WTC11 (cell line): ENCODE results near the gene AMBRA1. TPM values are rescaled to one million over a fixed set of nuclear protein-coding genes. Genes with fewer than 3 reads are reported as not detected.

ENCODE experiments used
- ATAC-seq: fragments of 200-7000 bp; cut with Tn5 transposase; 2 replicates; pipeline ENCODE4 v1.10.0; 2021; ENCODE audit warnings: mild to moderate bottlenecking, moderate library complexity
- CTCF ChIA-PET: fragments of 300-600 bp; sonication (Branson Sonifier 250); formaldehyde crosslinking; loops from one replicate; lab custom pipeline; 2021; ENCODE audit warnings: antibody characterized with exemption; lab: Charles Lee
- POLR2A ChIA-PET: fragments of 350-600 bp; sonication (Branson Sonifier 250); formaldehyde crosslinking; loops from one replicate; lab custom pipeline; 2021; ENCODE audit warnings: antibody characterized with exemption; lab: Charles Lee
- DNase-seq: peaks from one replicate; pipeline ENCODE4 v3.0.0; 2021; ENCODE audit warnings: low spot score
- H3K27ac Mint-ChIP-seq: 2 replicates; pipeline ENCODE4 v1.8.0; 2021; ENCODE audit warnings: mixed read lengths
- H3K27me3 Mint-ChIP-seq: 2 replicates; pipeline ENCODE4 v1.8.0; 2021; ENCODE audit warnings: low read depth, mild to moderate bottlenecking, moderate library complexity, mixed read lengths
- H3K36me3 Mint-ChIP-seq: 2 replicates; pipeline ENCODE4 v1.8.0; 2021; ENCODE audit warnings: mixed read lengths
- H3K4me1 Mint-ChIP-seq: 2 replicates; pipeline ENCODE4 v1.8.0; 2022; ENCODE audit warnings: mixed read lengths
- H3K4me3 Mint-ChIP-seq: 2 replicates; pipeline ENCODE4 v1.8.0; 2021; ENCODE audit warnings: mild to moderate bottlenecking, moderate library complexity, mixed read lengths
- H3K9me3 Mint-ChIP-seq: 2 replicates; pipeline ENCODE4 v1.8.0; 2021; ENCODE audit warnings: mixed read lengths
- ELF4 ChIP-seq: sonication (generic); formaldehyde crosslinking; IDR thresholded peaks from 2 replicates; pipeline ENCODE4 v1.8.1; 2022; ENCODE audit warnings: low read depth, mild to moderate bottlenecking, moderate library complexity, missing genetic modification reagents
- FOXP1 ChIP-seq: sonication (generic); formaldehyde crosslinking; IDR thresholded peaks from 2 replicates; pipeline ENCODE4 v1.8.0; 2022; ENCODE audit warnings: missing genetic modification reagents, mild to moderate bottlenecking, moderate library complexity, borderline replicate concordance
- IRF2 ChIP-seq: sonication (generic); formaldehyde crosslinking; IDR thresholded peaks from 2 replicates; pipeline ENCODE4 v1.8.0; 2022; ENCODE audit warnings: low read depth, missing genetic modification reagents, borderline replicate concordance
- NR1H2 ChIP-seq: sonication (generic); formaldehyde crosslinking; IDR thresholded peaks from 2 replicates; pipeline ENCODE4 v1.9.0; 2021; ENCODE audit warnings: mild to moderate bottlenecking, moderate library complexity, missing genetic modification reagents
- SP1 ChIP-seq: sonication (generic); formaldehyde crosslinking; conservative IDR thresholded peaks from 2 replicates; pipeline ENCODE4 v1.8.1; 2022; ENCODE audit warnings: missing genetic modification reagents
- ZNF121 ChIP-seq: sonication (generic); formaldehyde crosslinking; IDR thresholded peaks from 2 replicates; pipeline ENCODE4 v1.8.0; 2023; ENCODE audit warnings: missing genetic modification reagents
- ZNF263 ChIP-seq: sonication (generic); formaldehyde crosslinking; IDR thresholded peaks from 2 replicates; pipeline ENCODE4 v1.8.1; 2022; ENCODE audit warnings: low read depth, mild to moderate bottlenecking, moderate library complexity, missing genetic modification reagents
- ZNF671 ChIP-seq: fragments of 250-450 bp; sonication (Bioruptor Pico); IDR thresholded peaks from 2 replicates; pipeline ENCODE4 v1.8.0; 2021; ENCODE audit warnings: mild to moderate bottlenecking
- total RNA-seq: library from RNA; stranded (reverse); gene quantifications from 3 replicates; pipeline ENCODE4 v1.2.3, GENCODE V29; 2021
- TF ChIP-seq, protein P1 (sequence below): sonication (generic); formaldehyde crosslinking; IDR thresholded peaks from 2 replicates; pipeline ENCODE4 v1.8.1; 2023; ENCODE audit warnings: mild to moderate bottlenecking, missing genetic modification reagents, moderate library complexity
- TF ChIP-seq, protein P2 (sequence below): sonication (generic); formaldehyde crosslinking; IDR thresholded peaks from 2 replicates; pipeline ENCODE4 v1.8.0; 2022; ENCODE audit warnings: mild to moderate bottlenecking, missing genetic modification reagents
- TF ChIP-seq, protein P3 (sequence below): sonication (generic); formaldehyde crosslinking; IDR thresholded peaks from 2 replicates; pipeline ENCODE4 v1.8.0; 2022; ENCODE audit warnings: mild to moderate bottlenecking, missing genetic modification reagents
- TF ChIP-seq, protein P4 (sequence below): sonication (generic); formaldehyde crosslinking; IDR thresholded peaks from 2 replicates; pipeline ENCODE4 v1.8.1; 2022; ENCODE audit warnings: missing genetic modification reagents, borderline replicate concordance
- TF ChIP-seq, protein P5 (sequence below): sonication (generic); formaldehyde crosslinking; IDR thresholded peaks from 2 replicates; pipeline ENCODE4 v1.8.1; 2022; ENCODE audit warnings: mild to moderate bottlenecking, moderate library complexity, missing genetic modification reagents
- TF ChIP-seq, protein P6 (sequence below): fragments of 250-450 bp; sonication (Bioruptor Pico); IDR thresholded peaks from 2 replicates; pipeline ENCODE4 v2.1.2; 2022; ENCODE audit warnings: mild to moderate bottlenecking, moderate library complexity
- TF ChIP-seq, protein P7 (sequence below): fragments of 250-450 bp; sonication (Bioruptor Pico); IDR thresholded peaks from 2 replicates; pipeline ENCODE4 v1.9.0; 2021; ENCODE audit warnings: mild to moderate bottlenecking, borderline replicate concordance
- TF ChIP-seq, protein P8 (sequence below): sonication (generic); formaldehyde crosslinking; IDR thresholded peaks from 2 replicates; pipeline ENCODE4 v1.8.1; 2023; ENCODE audit warnings: mild to moderate bottlenecking, missing genetic modification reagents

Gene AMBRA1
- total RNA-seq, 1 experiment from 2014 or later = 35.0 TPM

DNA sequence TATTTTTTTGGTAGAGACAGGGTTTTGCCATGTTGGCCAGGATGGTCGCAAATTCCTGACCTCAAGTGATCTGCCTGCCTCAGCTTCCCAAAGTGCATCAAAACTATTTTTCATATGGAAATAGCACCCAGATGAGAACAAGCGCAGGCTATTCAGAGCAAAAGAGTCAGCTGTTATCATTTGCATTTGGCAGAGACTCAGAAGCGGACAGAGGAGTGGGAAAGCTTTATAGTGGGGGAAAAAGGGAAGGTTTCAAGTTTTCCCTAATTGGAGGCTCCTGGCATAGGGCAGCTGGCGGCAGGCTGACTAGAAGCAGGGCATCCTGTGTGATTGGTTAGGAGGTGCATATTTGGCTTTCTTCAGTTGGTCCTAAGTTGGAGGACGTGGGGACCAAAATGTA lies 43.7 kb upstream of the AMBRA1 start (continued):
- TF ChIP-seq, protein P1, sequence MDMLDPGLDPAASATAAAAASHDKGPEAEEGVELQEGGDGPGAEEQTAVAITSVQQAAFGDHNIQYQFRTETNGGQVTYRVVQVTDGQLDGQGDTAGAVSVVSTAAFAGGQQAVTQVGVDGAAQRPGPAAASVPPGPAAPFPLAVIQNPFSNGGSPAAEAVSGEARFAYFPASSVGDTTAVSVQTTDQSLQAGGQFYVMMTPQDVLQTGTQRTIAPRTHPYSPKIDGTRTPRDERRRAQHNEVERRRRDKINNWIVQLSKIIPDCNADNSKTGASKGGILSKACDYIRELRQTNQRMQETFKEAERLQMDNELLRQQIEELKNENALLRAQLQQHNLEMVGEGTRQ = no peak
- TF ChIP-seq, protein P2, sequence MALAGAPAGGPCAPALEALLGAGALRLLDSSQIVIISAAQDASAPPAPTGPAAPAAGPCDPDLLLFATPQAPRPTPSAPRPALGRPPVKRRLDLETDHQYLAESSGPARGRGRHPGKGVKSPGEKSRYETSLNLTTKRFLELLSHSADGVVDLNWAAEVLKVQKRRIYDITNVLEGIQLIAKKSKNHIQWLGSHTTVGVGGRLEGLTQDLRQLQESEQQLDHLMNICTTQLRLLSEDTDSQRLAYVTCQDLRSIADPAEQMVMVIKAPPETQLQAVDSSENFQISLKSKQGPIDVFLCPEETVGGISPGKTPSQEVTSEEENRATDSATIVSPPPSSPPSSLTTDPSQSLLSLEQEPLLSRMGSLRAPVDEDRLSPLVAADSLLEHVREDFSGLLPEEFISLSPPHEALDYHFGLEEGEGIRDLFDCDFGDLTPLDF (CRISPR knock-in tag) = no peak
- TF ChIP-seq, protein P3, sequence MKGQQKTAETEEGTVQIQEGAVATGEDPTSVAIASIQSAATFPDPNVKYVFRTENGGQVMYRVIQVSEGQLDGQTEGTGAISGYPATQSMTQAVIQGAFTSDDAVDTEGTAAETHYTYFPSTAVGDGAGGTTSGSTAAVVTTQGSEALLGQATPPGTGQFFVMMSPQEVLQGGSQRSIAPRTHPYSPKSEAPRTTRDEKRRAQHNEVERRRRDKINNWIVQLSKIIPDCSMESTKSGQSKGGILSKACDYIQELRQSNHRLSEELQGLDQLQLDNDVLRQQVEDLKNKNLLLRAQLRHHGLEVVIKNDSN (CRISPR knock-in tag) = no peak
- TF ChIP-seq, protein P4, sequence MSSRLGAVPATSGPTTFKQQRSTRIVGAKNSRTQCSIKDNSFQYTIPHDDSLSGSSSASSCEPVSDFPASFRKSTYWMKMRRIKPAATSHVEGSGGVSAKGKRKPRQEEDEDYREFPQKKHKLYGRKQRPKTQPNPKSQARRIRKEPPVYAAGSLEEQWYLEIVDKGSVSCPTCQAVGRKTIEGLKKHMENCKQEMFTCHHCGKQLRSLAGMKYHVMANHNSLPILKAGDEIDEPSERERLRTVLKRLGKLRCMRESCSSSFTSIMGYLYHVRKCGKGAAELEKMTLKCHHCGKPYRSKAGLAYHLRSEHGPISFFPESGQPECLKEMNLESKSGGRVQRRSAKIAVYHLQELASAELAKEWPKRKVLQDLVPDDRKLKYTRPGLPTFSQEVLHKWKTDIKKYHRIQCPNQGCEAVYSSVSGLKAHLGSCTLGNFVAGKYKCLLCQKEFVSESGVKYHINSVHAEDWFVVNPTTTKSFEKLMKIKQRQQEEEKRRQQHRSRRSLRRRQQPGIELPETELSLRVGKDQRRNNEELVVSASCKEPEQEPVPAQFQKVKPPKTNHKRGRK = no peak
- no peak for TF ChIP-seq NR1H2 (CRISPR knock-in tag)

DNA sequence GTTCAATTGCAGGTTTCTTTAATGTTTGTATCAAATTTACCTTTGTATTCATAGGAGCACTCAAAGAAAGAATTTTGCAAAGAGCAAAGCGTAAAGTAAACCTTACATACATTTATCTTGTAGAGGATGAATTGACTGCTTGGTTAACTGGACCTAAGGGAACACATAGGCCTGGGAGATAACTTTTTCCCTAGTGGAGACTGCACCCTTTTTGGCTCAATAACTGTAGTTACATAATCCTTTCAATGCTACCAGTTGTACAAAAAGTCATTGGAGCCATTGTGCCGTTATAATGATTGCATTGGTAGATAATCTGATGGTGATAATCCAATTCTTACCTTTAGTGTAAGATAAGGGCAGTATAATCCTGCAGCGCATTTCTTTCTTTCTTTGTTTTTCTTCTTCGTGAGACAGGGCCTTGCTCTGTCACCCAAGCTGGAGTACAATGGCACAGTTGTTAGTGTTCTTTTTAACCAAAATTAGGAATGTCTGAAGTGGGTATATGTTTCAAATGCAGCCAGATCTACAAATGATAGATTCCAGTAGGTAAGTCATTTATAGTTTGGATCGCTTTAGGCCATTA lies 41.8 kb upstream of the AMBRA1 start:
- ChIA-PET POLR2A (interaction anchor here (0.6 kb wide), 1 partner anchor 246 kb away, joined by 4 read pairs; no protein-coding TSS in a partner anchor), CTCF (no interaction called here)
- Mint-ChIP-seq H3K36me3 (peaks cover 24% of the 10 kb centered on the region), H3K4me3 (no peak overlapping the region), H3K27me3 (no peaks in the 10 kb centered on the region), H3K4me1 (no peaks in the 10 kb centered on the region), H3K9me3 (no peaks in the 10 kb centered on the region), H3K27ac (no peak overlapping the region)
- ATAC-seq (no peak), DNase-seq (no peak)
- TF ChIP-seq, protein P5, sequence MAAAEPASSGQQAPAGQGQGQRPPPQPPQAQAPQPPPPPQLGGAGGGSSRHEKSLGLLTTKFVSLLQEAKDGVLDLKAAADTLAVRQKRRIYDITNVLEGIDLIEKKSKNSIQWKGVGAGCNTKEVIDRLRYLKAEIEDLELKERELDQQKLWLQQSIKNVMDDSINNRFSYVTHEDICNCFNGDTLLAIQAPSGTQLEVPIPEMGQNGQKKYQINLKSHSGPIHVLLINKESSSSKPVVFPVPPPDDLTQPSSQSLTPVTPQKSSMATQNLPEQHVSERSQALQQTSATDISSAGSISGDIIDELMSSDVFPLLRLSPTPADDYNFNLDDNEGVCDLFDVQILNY = no peak
- TF ChIP-seq ZNF121 (CRISPR knock-in tag) (no peak), IRF2 (CRISPR knock-in tag) (no peak), ELF4 (CRISPR knock-in tag) (no peak), ZNF263 (CRISPR knock-in tag) (no peak), FOXP1 (no peak), ZNF671 (CRISPR knock-in tag) (no peak), SP1 (CRISPR knock-in tag) (no peak)
- TF ChIP-seq, protein P3 (CRISPR knock-in tag) = no peak
- TF ChIP-seq, protein P6, sequence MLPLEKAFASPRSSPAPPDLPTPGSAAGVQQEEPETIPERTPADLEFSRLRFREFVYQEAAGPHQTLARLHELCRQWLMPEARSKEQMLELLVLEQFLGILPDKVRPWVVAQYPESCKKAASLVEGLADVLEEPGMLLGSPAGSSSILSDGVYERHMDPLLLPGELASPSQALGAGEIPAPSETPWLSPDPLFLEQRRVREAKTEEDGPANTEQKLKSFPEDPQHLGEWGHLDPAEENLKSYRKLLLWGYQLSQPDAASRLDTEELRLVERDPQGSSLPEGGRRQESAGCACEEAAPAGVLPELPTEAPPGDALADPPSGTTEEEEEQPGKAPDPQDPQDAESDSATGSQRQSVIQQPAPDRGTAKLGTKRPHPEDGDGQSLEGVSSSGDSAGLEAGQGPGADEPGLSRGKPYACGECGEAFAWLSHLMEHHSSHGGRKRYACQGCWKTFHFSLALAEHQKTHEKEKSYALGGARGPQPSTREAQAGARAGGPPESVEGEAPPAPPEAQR (CRISPR knock-in tag) = no peak
- TF ChIP-seq, protein P7, sequence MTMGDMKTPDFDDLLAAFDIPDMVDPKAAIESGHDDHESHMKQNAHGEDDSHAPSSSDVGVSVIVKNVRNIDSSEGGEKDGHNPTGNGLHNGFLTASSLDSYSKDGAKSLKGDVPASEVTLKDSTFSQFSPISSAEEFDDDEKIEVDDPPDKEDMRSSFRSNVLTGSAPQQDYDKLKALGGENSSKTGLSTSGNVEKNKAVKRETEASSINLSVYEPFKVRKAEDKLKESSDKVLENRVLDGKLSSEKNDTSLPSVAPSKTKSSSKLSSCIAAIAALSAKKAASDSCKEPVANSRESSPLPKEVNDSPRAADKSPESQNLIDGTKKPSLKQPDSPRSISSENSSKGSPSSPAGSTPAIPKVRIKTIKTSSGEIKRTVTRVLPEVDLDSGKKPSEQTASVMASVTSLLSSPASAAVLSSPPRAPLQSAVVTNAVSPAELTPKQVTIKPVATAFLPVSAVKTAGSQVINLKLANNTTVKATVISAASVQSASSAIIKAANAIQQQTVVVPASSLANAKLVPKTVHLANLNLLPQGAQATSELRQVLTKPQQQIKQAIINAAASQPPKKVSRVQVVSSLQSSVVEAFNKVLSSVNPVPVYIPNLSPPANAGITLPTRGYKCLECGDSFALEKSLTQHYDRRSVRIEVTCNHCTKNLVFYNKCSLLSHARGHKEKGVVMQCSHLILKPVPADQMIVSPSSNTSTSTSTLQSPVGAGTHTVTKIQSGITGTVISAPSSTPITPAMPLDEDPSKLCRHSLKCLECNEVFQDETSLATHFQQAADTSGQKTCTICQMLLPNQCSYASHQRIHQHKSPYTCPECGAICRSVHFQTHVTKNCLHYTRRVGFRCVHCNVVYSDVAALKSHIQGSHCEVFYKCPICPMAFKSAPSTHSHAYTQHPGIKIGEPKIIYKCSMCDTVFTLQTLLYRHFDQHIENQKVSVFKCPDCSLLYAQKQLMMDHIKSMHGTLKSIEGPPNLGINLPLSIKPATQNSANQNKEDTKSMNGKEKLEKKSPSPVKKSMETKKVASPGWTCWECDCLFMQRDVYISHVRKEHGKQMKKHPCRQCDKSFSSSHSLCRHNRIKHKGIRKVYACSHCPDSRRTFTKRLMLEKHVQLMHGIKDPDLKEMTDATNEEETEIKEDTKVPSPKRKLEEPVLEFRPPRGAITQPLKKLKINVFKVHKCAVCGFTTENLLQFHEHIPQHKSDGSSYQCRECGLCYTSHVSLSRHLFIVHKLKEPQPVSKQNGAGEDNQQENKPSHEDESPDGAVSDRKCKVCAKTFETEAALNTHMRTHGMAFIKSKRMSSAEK (CRISPR knock-in tag) = no peak
- TF ChIP-seq, protein P8, sequence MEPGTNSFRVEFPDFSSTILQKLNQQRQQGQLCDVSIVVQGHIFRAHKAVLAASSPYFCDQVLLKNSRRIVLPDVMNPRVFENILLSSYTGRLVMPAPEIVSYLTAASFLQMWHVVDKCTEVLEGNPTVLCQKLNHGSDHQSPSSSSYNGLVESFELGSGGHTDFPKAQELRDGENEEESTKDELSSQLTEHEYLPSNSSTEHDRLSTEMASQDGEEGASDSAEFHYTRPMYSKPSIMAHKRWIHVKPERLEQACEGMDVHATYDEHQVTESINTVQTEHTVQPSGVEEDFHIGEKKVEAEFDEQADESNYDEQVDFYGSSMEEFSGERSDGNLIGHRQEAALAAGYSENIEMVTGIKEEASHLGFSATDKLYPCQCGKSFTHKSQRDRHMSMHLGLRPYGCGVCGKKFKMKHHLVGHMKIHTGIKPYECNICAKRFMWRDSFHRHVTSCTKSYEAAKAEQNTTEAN (CRISPR knock-in tag) = no peak
